Regular cardiac myocyte (primary cell): ENCODE results near the gene PYURF. TPM values are rescaled to one million over a fixed set of nuclear protein-coding genes. Genes with fewer than 3 reads are reported as not detected.

Experiments used
- total RNA-seq: library from RNA; depleted of rRNA; stranded (reverse); fragments of >200 nt; gene quantifications from 2 replicates; pipeline ENCODE4 v1.2.3, GENCODE V29; 2014

Gene PYURF, protein sequence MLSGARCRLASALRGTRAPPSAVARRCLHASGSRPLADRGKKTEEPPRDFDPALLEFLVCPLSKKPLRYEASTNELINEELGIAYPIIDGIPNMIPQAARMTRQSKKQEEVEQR
- 45.7 and 80.9 TPM in 2 replicates for total RNA-seq

GRCh38 chr4:88523325-88524129, at the start of gene PYURF:
Gene PYURF (minus strand): TSS chr4:88523776. CDS start chr4:88523700, 76 bp downstream.

Other genes starting within 250 kb of the PYURF start
- 17.3 and 27.1 TPM in 2 replicates for gene PPM1K, start 239.2 kb downstream of the PYURF start, total RNA-seq
- 6.3 and 9.3 TPM in 2 replicates for gene HERC6, start 144.9 kb downstream of the PYURF start, total RNA-seq
- 0.77 and 5.1 TPM in 2 replicates for gene HERC5, start 66.7 kb downstream of the PYURF start, total RNA-seq
- 11.6 and 16.9 TPM in 2 replicates for gene HERC3, start 68.7 kb upstream of the PYURF start, total RNA-seq
- gene NAP1L5, start 174.1 kb upstream of the PYURF start, total RNA-seq, result 9.3 and 12.3 TPM in 2 replicates